Neuronal stem cell (in vitro differentiated cells): ENCODE results near the gene TRMT112.
"Not testable (repeated sequence)": the region's sequence is repeated elsewhere in the genome, so short reads cannot be mapped to it uniquely, and the experiment has no call there.

Experiments
- DNase-seq: peaks from one replicate; pipeline ENCODE4 v3.0.0-alpha.2; 2013; ENCODE audit warnings: low spot score
- H2AFZ ChIP-seq: one replicate; pipeline ENCODE4 v1.6.1; 2013; ENCODE audit warnings: mild to moderate bottlenecking, low read length, inconsistent platforms
- H2AK5ac ChIP-seq: 2 replicates; pipeline ENCODE4 v1.6.1; 2013; ENCODE audit warnings: low read depth, mild to moderate bottlenecking, inconsistent platforms, low read length, moderate library complexity, mixed read lengths
- H2BK120ac ChIP-seq: 2 replicates; pipeline ENCODE4 v1.6.1; 2013; ENCODE audit warnings: low read depth, mild to moderate bottlenecking, inconsistent platforms, low read length, moderate library complexity, mixed read lengths
- H2BK12ac ChIP-seq: one replicate; pipeline ENCODE4 v1.6.1; 2013; ENCODE audit warnings: low read length, inconsistent platforms
- H2BK15ac ChIP-seq: 2 replicates; pipeline ENCODE4 v1.6.1; 2013; ENCODE audit warnings: mild to moderate bottlenecking, low read length, inconsistent platforms, mixed read lengths
- H2BK5ac ChIP-seq: one replicate; pipeline ENCODE4 v1.6.1; 2013; ENCODE audit warnings: inconsistent platforms, mild to moderate bottlenecking, low read length, moderate library complexity
- H3K14ac ChIP-seq: one replicate; pipeline ENCODE4 v1.6.1; 2013; ENCODE audit warnings: low read length, inconsistent platforms
- H3K18ac ChIP-seq: 2 replicates; pipeline ENCODE4 v1.6.1; 2013; ENCODE audit warnings: low read length, inconsistent platforms
- H3K23ac ChIP-seq: 2 replicates; pipeline ENCODE4 v1.6.1; 2013; ENCODE audit warnings: low read depth, mild to moderate bottlenecking, mixed read lengths, low read length, inconsistent platforms; ENCODE audit not compliant: poor library complexity
- H3K27ac ChIP-seq: replicated peaks from 3 replicates; pipeline ENCODE4 v1.5.1; 2013; ENCODE audit warnings: low read length, inconsistent platforms
- H3K27me3 ChIP-seq, 3 experiments: 2 replicates each; pipeline ENCODE4 v1.6.1; 2013; ENCODE audit warnings: low read length in 3 of 3, mild to moderate bottlenecking in 2 of 3, inconsistent platforms in 1 of 3, low read depth in 1 of 3, mixed read lengths in 1 of 3, moderate library complexity in 1 of 3; ENCODE audit not compliant: control insufficient read depth in 3 of 3, insufficient read depth in 3 of 3
- H3K36me3 ChIP-seq, 2 donors: replicated peaks in 1 of 2; 2 replicates each; pipeline ENCODE4 v1.6.1; 2013; ENCODE audit warnings: low read length in 2 of 2; ENCODE audit not compliant: control insufficient read depth in 2 of 2, insufficient read depth in 2 of 2
- H3K4ac ChIP-seq: 2 replicates; pipeline ENCODE4 v1.6.1; 2013; ENCODE audit warnings: inconsistent platforms, mild to moderate bottlenecking, low read length, moderate library complexity
- H3K4me1 ChIP-seq, 2 donors: 1 replicate in 1 of 2; 2 replicates in 1 of 2; pipeline ENCODE4 v1.6.1; 2013; ENCODE audit warnings: low read length in 2 of 2, low read depth in 1 of 2; ENCODE audit not compliant: control insufficient read depth in 2 of 2, insufficient read depth in 1 of 2
- H3K4me2 ChIP-seq: one replicate; pipeline ENCODE4 v1.6.1; 2013; ENCODE audit warnings: mild to moderate bottlenecking, low read length, inconsistent platforms; ENCODE audit not compliant: insufficient read depth, poor library complexity, severe bottlenecking
- H3K4me3 ChIP-seq, 2 donors: 2 replicates each; pipeline ENCODE4 v1.5.1; 2013; ENCODE audit warnings: low read length in 2 of 2, mild to moderate bottlenecking in 2 of 2, inconsistent platforms in 1 of 2, moderate library complexity in 1 of 2
- H3K79me1 ChIP-seq: one replicate; pipeline ENCODE4 v1.6.1; 2013; ENCODE audit warnings: low read depth, mild to moderate bottlenecking, inconsistent platforms, low read length, moderate library complexity
- H3K9ac ChIP-seq: one replicate; pipeline ENCODE4 v1.6.1; 2013; ENCODE audit warnings: mild to moderate bottlenecking, low read depth, low read length, inconsistent platforms; ENCODE audit not compliant: poor library complexity
- H3K9me3 ChIP-seq, 2 donors: replicated peaks in 1 of 2; 2 replicates each; pipeline versions ENCODE3 to v1.6.1; 2013; ENCODE audit warnings: low read length in 2 of 2, mild to moderate bottlenecking in 2 of 2, inconsistent platforms in 1 of 2, low read depth in 1 of 2, mixed read lengths in 1 of 2, moderate library complexity in 1 of 2; ENCODE audit not compliant: control insufficient read depth in 2 of 2, insufficient read depth in 1 of 2
- H4K8ac ChIP-seq: one replicate; pipeline ENCODE4 v1.6.1; 2013; ENCODE audit warnings: low read depth, mild to moderate bottlenecking, inconsistent platforms, low read length, moderate library complexity
- H4K91ac ChIP-seq: one replicate; pipeline ENCODE4 v1.6.1; 2013; ENCODE audit warnings: low read length, low read depth, mild to moderate bottlenecking, inconsistent platforms; ENCODE audit not compliant: poor library complexity
- WGBS, 2 donors: extraction: QIAGEN DNeasy Blood & Tissue Kit; methylation state at CpG; one replicate each; pipeline ENCODE4 v1.1.7; 2013; ENCODE audit warnings: missing lambda C conversion rate in 2 of 2, mixed read lengths in 1 of 2; ENCODE audit not compliant: insufficient read length in 2 of 2, insufficient replicate concordance in 1 of 2; ENCODE audit errors: extremely low coverage in 2 of 2; 5-methylcytosine and 5-hydroxymethylcytosine counted together

The TRMT112 gene

GRCh38 chr11:64307795-64308194, 9.6 kb downstream of the TRMT112 start:
- not testable (repeated sequence) for H3K18ac ChIP-seq, H3K14ac ChIP-seq, H2AK5ac ChIP-seq, H3K79me1 ChIP-seq, H3K9ac ChIP-seq, H3K27ac ChIP-seq, DNase-seq, H3K4me2 ChIP-seq, H4K91ac ChIP-seq, H2AFZ ChIP-seq, H3K23ac ChIP-seq, H3K9me3 ChIP-seq, H3K36me3 ChIP-seq, H2BK12ac ChIP-seq, H2BK15ac ChIP-seq, H3K4me3 ChIP-seq, H2BK120ac ChIP-seq, H2BK5ac ChIP-seq, H4K8ac ChIP-seq, H3K4ac ChIP-seq
- Histone ChIP-seq H3K4me1 (peaks cover 9 to 12% of the 10 kb centered on the region in 2 donors), H3K27me3 (peaks cover 0 to 12% (median 0%) of the 10 kb centered on the region in 3 experiments)
- no CpG with 5 or more reads among the region's 5 CpGs for WGBS, 2 donors

- H3K4me1 ChIP-seq: peaks cover 9 to 12% of the 10 kb centered on the region in 2 donors
- peaks cover 0 to 12% (median 0%) of the 10 kb centered on the region in 3 experiments for H3K27me3 ChIP-seq
- H2BK120ac ChIP-seq: no peak overlapping the region
- H3K4me3 ChIP-seq: peak overlapping the region; percentile 88 to 92
- no peak overlapping the region for H3K27ac ChIP-seq
- H4K8ac ChIP-seq: no peak overlapping the region
- H2BK12ac ChIP-seq: no peak overlapping the region
- no peak overlapping the region for H2BK15ac ChIP-seq
- H2AFZ ChIP-seq: no peak overlapping the region
- no peaks in the 10 kb centered on the region for H3K9me3 ChIP-seq
- no peak for DNase-seq
- H3K4me2 ChIP-seq: peak overlapping the region; percentile 91
- peaks cover 10% of the 10 kb centered on the region for H3K79me1 ChIP-seq
- no peak overlapping the region for H4K91ac ChIP-seq
- peak overlapping the region; percentile 94 for H2AK5ac ChIP-seq
- H3K14ac ChIP-seq: no peak overlapping the region
- no peak overlapping the region for H3K23ac ChIP-seq
- H3K18ac ChIP-seq: no peak overlapping the region
- H2BK5ac ChIP-seq: peak overlapping the region; percentile 7
- peaks cover 3 to 10% of the 10 kb centered on the region in 2 donors for H3K36me3 ChIP-seq
- H3K4ac ChIP-seq: no peak overlapping the region
- H3K9ac ChIP-seq: peak overlapping the region; percentile 7
- no CpG with 5 or more reads among the region's 15 CpGs for WGBS, 2 donors
Observed at GRCh38 chr11:64306876-64307622, 10.3 kb downstream of the TRMT112 start.

DNA sequence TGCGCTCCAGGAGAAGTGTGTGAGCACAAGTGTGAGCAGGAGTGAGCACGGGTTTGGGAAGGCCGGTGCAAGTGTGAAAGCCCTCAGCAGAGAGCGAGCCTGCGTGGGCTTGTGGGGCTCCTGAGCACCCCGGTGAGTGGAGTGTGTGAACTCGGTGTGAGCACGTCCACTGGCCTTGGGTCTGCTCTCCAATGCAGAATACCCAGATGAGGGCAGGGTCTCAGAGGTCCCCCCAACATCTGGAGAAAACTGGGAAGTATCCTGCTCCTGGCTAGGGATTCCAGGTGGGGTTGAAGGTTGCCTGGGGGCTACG, 10.8 kb downstream of the TRMT112 start:
- Histone ChIP-seq H3K4ac (no peak overlapping the region), H4K8ac (no peak overlapping the region), H3K27me3 (peaks cover 0 to 17% (median 5%) of the 10 kb centered on the region in 3 experiments), H3K27ac (no peak overlapping the region), H2BK15ac (peak overlapping the region; percentile 3), H3K9me3 (no peaks in the 10 kb centered on the region), H3K23ac (peak overlapping the region; percentile 95), H3K9ac (peak overlapping the region; percentile 97), H3K79me1 (peaks cover 10% of the 10 kb centered on the region), H2BK5ac (peak overlapping the region; percentile 7), H2BK12ac (peak overlapping the region; percentile 75), H2AFZ (peak overlapping the region; percentile 94), H2BK120ac (no peak overlapping the region), H3K4me2 (peak overlapping the region; percentile 91), H3K4me1 (peaks cover 9 to 12% of the 10 kb centered on the region in 2 donors), H3K14ac (no peak overlapping the region), H3K18ac (peak overlapping the region; percentile 82), H4K91ac (no peak overlapping the region), H2AK5ac (no peak overlapping the region), H3K4me3 (peak overlapping the region; percentile 88 to 92), H3K36me3 (peaks cover 3 to 10% of the 10 kb centered on the region in 2 donors)
- no CpG with 5 or more reads among the region's 9 CpGs for WGBS, 2 donors
- no peak for DNase-seq

- Histone ChIP-seq H2AK5ac (no peak overlapping the region), H2AFZ (peak overlapping the region; percentile 94), H3K23ac (peak overlapping the region; percentile 95), H3K27ac (peak overlapping the region; percentile 84), H2BK15ac (peak overlapping the region; percentile 3), H3K4me2 (peak overlapping the region; percentile 91), H4K91ac (no peak overlapping the region), H3K79me1 (peaks cover 10% of the 10 kb centered on the region), H3K27me3 (peaks cover 0 to 17% (median 5%) of the 10 kb centered on the region in 3 experiments), H3K4me3 (peak overlapping the region; percentile 88 to 92), H3K36me3 (peaks cover 3 to 9% of the 10 kb centered on the region in 2 donors), H3K9ac (peak overlapping the region; percentile 97), H3K4me1 (peaks cover 9 to 12% of the 10 kb centered on the region in 2 donors), H2BK120ac (no peak overlapping the region), H3K4ac (no peak overlapping the region), H2BK12ac (peak overlapping the region; percentile 75), H4K8ac (no peak overlapping the region), H3K14ac (peak overlapping the region; percentile 71), H3K9me3 (no peaks in the 10 kb centered on the region), H3K18ac (peak overlapping the region; percentile 98), H2BK5ac (peak overlapping the region; percentile 7)
- peak; percentile 67 for DNase-seq
- no CpG with 5 or more reads among the region's 71 CpGs for WGBS, 2 donors
Observed at GRCh38 chr11:64305691-64306562, 11.4 kb downstream of the TRMT112 start.
